Measurements from ENCODE around the gene TRMO. TPM values are rescaled to one million over a fixed set of nuclear protein-coding genes. Genes with fewer than 3 reads are reported as not detected.

Gene TRMO
- total RNA-seq, 2 donors from 2014 or later: 15.4 TPM

GRCh38 chr9:97907632-97908031, 14.7 kb downstream of the TRMO start:
- Mint-ChIP-seq H3K27me3 (ENCODE audit: low read depth) (no peaks in the 10 kb centered on the region), H3K4me1 (ENCODE audit: low read depth) (peaks cover 81% of the 10 kb centered on the region), H3K4me3 (peak overlapping the region in 1 of 2 donors; percentile 68), H3K9me3 (peaks cover 0 to 2% of the 10 kb centered on the region in 2 donors), H3K36me3 (ENCODE audit: insufficient read depth in 2 of 2) (peaks cover 3 to 14% of the 10 kb centered on the region in 2 donors), H3K27ac (peak overlapping the region; percentile 17)
- ATAC-seq (replicated peaks in 1 of 2) (no peak), DNase-seq (no peak)

- peak overlapping the region; percentile 68 to 83 for H3K4me3 Mint-ChIP-seq
- no peak for ATAC-seq (replicated peaks in 1 of 2)
- H3K9me3 Mint-ChIP-seq: peaks cover 0 to 2% of the 10 kb centered on the region in 2 donors
- no peaks in the 10 kb centered on the region for H3K27me3 Mint-ChIP-seq (ENCODE audit: low read depth)
- peaks cover 86% of the 10 kb centered on the region for H3K4me1 Mint-ChIP-seq (ENCODE audit: low read depth)
- DNase-seq: no peak
- H3K27ac Mint-ChIP-seq: peak overlapping the region; percentile 89
- peaks cover 3 to 12% of the 10 kb centered on the region in 2 donors for H3K36me3 Mint-ChIP-seq (ENCODE audit: insufficient read depth in 2 of 2)
These were observed 15.3 kb downstream of the TRMO start for GRCh38 chr9:97907046-97907445.

- H3K36me3 Mint-ChIP-seq (ENCODE audit: insufficient read depth in 2 of 2): peaks cover 3 to 12% of the 10 kb centered on the region in 2 donors
- peaks cover 0 to 2% of the 10 kb centered on the region in 2 donors for H3K9me3 Mint-ChIP-seq
- peak in 1 of 2 donors; percentile 29 for DNase-seq
- peaks cover 86% of the 10 kb centered on the region for H3K4me1 Mint-ChIP-seq (ENCODE audit: low read depth)
- peak in 1 of 2 donors; percentile 31 for ATAC-seq (replicated peaks in 1 of 2)
- peak overlapping the region; percentile 68 to 83 for H3K4me3 Mint-ChIP-seq
- peak overlapping the region; percentile 89 for H3K27ac Mint-ChIP-seq
- H3K27me3 Mint-ChIP-seq (ENCODE audit: low read depth): no peaks in the 10 kb centered on the region
These were observed 16.0 kb downstream of the TRMO start for GRCh38 chr9:97906236-97906831.

GRCh38 chr9:97905228-97905627, 17.1 kb downstream of the TRMO start:
- DNase-seq: peak; percentile 28 to 43
- H3K36me3 Mint-ChIP-seq (ENCODE audit: insufficient read depth in 2 of 2): peaks cover 3 to 9% of the 10 kb centered on the region in 2 donors
- peaks cover 89% of the 10 kb centered on the region for H3K4me1 Mint-ChIP-seq (ENCODE audit: low read depth)
- peak; percentile 42 to 70 for ATAC-seq (replicated peaks in 1 of 2)
- peak overlapping the region; percentile 78 to 98 for H3K4me3 Mint-ChIP-seq
- peak overlapping the region; percentile 96 for H3K27ac Mint-ChIP-seq
- H3K27me3 Mint-ChIP-seq (ENCODE audit: low read depth): no peaks in the 10 kb centered on the region
- H3K9me3 Mint-ChIP-seq: peaks cover 0 to 2% of the 10 kb centered on the region in 2 donors

GRCh38 chr9:97904725-97905124, 17.6 kb downstream of the TRMO start:
- ATAC-seq (replicated peaks in 1 of 2): peak; percentile 80 to 81
- Mint-ChIP-seq H3K36me3 (ENCODE audit: insufficient read depth in 2 of 2) (peaks cover 3 to 9% of the 10 kb centered on the region in 2 donors), H3K4me1 (ENCODE audit: low read depth) (peaks cover 89% of the 10 kb centered on the region), H3K27ac (peak overlapping the region; percentile 96), H3K4me3 (peak overlapping the region; percentile 78 to 98), H3K9me3 (peaks cover 0 to 2% of the 10 kb centered on the region in 2 donors), H3K27me3 (ENCODE audit: low read depth) (no peaks in the 10 kb centered on the region)
- DNase-seq: peak; percentile 55 to 64

- no peak for DNase-seq
- peak overlapping the region; percentile 19 for H3K27ac Mint-ChIP-seq
- ATAC-seq (replicated peaks in 1 of 2): peak; percentile 51 to 65
- peaks cover 77% of the 10 kb centered on the region for H3K4me1 Mint-ChIP-seq (ENCODE audit: low read depth)
- H3K9me3 Mint-ChIP-seq: peaks cover 0 to 2% of the 10 kb centered on the region in 2 donors
- peaks cover 3 to 9% of the 10 kb centered on the region in 2 donors for H3K36me3 Mint-ChIP-seq (ENCODE audit: insufficient read depth in 2 of 2)
- peak overlapping the region in 1 of 2 donors; percentile 36 for H3K4me3 Mint-ChIP-seq
- H3K27me3 Mint-ChIP-seq (ENCODE audit: low read depth): no peaks in the 10 kb centered on the region
These were observed 19.1 kb downstream of the TRMO start for GRCh38 chr9:97903177-97903576.

GRCh38 chr9:97900738-97901565, 21.3 kb downstream of the TRMO start:
- no peaks in the 10 kb centered on the region for H3K9me3 Mint-ChIP-seq

GRCh38 chr9:97900103-97900737, 22.1 kb downstream of the TRMO start:
- Mint-ChIP-seq H3K27ac (peak overlapping the region; percentile 73), H3K4me1 (ENCODE audit: low read depth) (peaks cover 52% of the 10 kb centered on the region), H3K9me3 (no peaks in the 10 kb centered on the region), H3K4me3 (no peak overlapping the region), H3K36me3 (ENCODE audit: insufficient read depth in 2 of 2) (peaks cover 0 to 2% of the 10 kb centered on the region in 2 donors), H3K27me3 (ENCODE audit: low read depth) (no peaks in the 10 kb centered on the region)
- ATAC-seq (replicated peaks in 1 of 2) (no peak), DNase-seq (no peak)

More at GRCh38 chr9:97900738-97901565, 21.3 kb downstream of the TRMO start:
- ATAC-seq (replicated peaks in 1 of 2): no peak
- DNase-seq: peak in 1 of 2 donors; percentile 27
- peak overlapping the region in 1 of 2 donors; percentile 22 for H3K4me3 Mint-ChIP-seq
- H3K27ac Mint-ChIP-seq: peak overlapping the region; percentile 25
- peaks cover 0 to 2% of the 10 kb centered on the region in 2 donors for H3K36me3 Mint-ChIP-seq (ENCODE audit: insufficient read depth in 2 of 2)
- H3K4me1 Mint-ChIP-seq (ENCODE audit: low read depth): peaks cover 55% of the 10 kb centered on the region
- no peaks in the 10 kb centered on the region for H3K27me3 Mint-ChIP-seq (ENCODE audit: low read depth)

- no peaks in the 10 kb centered on the region for H3K27me3 Mint-ChIP-seq (ENCODE audit: low read depth)
- ATAC-seq (replicated peaks in 1 of 2): peak; percentile 45 to 61
- DNase-seq: peak in 1 of 2 donors; percentile 16
- H3K36me3 Mint-ChIP-seq (ENCODE audit: insufficient read depth in 2 of 2): peaks cover 8 to 9% of the 10 kb centered on the region in 2 donors
- H3K4me3 Mint-ChIP-seq: no peak overlapping the region
- H3K27ac Mint-ChIP-seq: no peak overlapping the region
- H3K4me1 Mint-ChIP-seq (ENCODE audit: low read depth): peaks cover 15% of the 10 kb centered on the region
- H3K9me3 Mint-ChIP-seq: peaks cover 0 to 2% of the 10 kb centered on the region in 2 donors
These were observed 26.5 kb downstream of the TRMO start for GRCh38 chr9:97895695-97896332.

- H3K27me3 Mint-ChIP-seq (ENCODE audit: low read depth): no peaks in the 10 kb centered on the region
- no peak overlapping the region for H3K4me3 Mint-ChIP-seq
- H3K27ac Mint-ChIP-seq: no peak overlapping the region
- DNase-seq (no peak), ATAC-seq (replicated peaks in 1 of 2) (no peak)
- peaks cover 8 to 9% of the 10 kb centered on the region in 2 donors for H3K36me3 Mint-ChIP-seq (ENCODE audit: insufficient read depth in 2 of 2)
- H3K4me1 Mint-ChIP-seq (ENCODE audit: low read depth): peaks cover 12% of the 10 kb centered on the region
- peaks cover 0 to 2% of the 10 kb centered on the region in 2 donors for H3K9me3 Mint-ChIP-seq
These were observed 27.1 kb downstream of the TRMO start for GRCh38 chr9:97895211-97895610.

GRCh38 chr9:97892421-97892820, 29.9 kb downstream of the TRMO start:
- H3K27me3 Mint-ChIP-seq (ENCODE audit: low read depth): no peaks in the 10 kb centered on the region
- H3K9me3 Mint-ChIP-seq: peaks cover 0 to 2% of the 10 kb centered on the region in 2 donors
- peaks cover 8 to 9% of the 10 kb centered on the region in 2 donors for H3K36me3 Mint-ChIP-seq (ENCODE audit: insufficient read depth in 2 of 2)
- no peak overlapping the region for H3K27ac Mint-ChIP-seq
- DNase-seq (no peak), ATAC-seq (replicated peaks in 1 of 2) (no peak)
- peaks cover 14% of the 10 kb centered on the region for H3K4me1 Mint-ChIP-seq (ENCODE audit: low read depth)
- H3K4me3 Mint-ChIP-seq: no peak overlapping the region

- peaks cover 8 to 9% of the 10 kb centered on the region in 2 donors for H3K36me3 Mint-ChIP-seq (ENCODE audit: insufficient read depth in 2 of 2)
- H3K27ac Mint-ChIP-seq: no peak overlapping the region
- no peaks in the 10 kb centered on the region for H3K27me3 Mint-ChIP-seq (ENCODE audit: low read depth)
- ATAC-seq (replicated peaks in 1 of 2) (no peak), DNase-seq (no peak)
- no peak overlapping the region for H3K4me3 Mint-ChIP-seq
- H3K9me3 Mint-ChIP-seq: peaks cover 0 to 2% of the 10 kb centered on the region in 2 donors
- peaks cover 14% of the 10 kb centered on the region for H3K4me1 Mint-ChIP-seq (ENCODE audit: low read depth)
These were observed 30.6 kb downstream of the TRMO start for GRCh38 chr9:97891736-97892135.

Measured in activated T-cell treated with anti-CD3 and anti-CD28 coated beads, Interleukin-2, amount 50 U/mL, for 72 hours (primary cell).